SK-N-SH (cell line): ENCODE results near the gene CELSR1. TPM values are rescaled to one million over a fixed set of nuclear protein-coding genes. Genes with fewer than 3 reads are reported as not detected.

Experiments used
- CTCF ChIA-PET: fragments of 300-600, 350-600 bp; formaldehyde crosslinking; extraction: SDS; loops from one replicate; lab custom pipeline; 2021; lab: Yijun Ruan, JAX
- POLR2A ChIA-PET: fragments of 350-600 bp; sonication (Branson Sonifier 250); formaldehyde crosslinking; extraction: SDS; loops from one replicate; lab custom pipeline; 2020; ENCODE audit warnings: antibody characterized with exemption, inconsistent platforms; lab: Yijun Ruan, JAX
- DNase-seq: peaks from one replicate; pipeline ENCODE4 v3.0.0; 2012
- H2AFZ ChIP-seq: fragments of 200-600 bp; sonication (generic); 2 replicates; pipeline ENCODE4 v1.8.1; 2016; ENCODE audit warnings: antibody characterized with exemption, mild to moderate bottlenecking, low read depth
- H3F3A ChIP-seq: fragments of 200-600 bp; sonication (generic); replicated peaks from 2 replicates; pipeline ENCODE3; 2016; ENCODE audit warnings: antibody characterized with exemption, mild to moderate bottlenecking; ENCODE audit not compliant: insufficient read depth
- H3K27ac ChIP-seq, 2 experiments: fragments of 200-500 bp in 1 of 2; fragments of 200-600 bp in 1 of 2; sonication (Bioruptor generic) in 1 of 2; sonication (generic), shearing (Covaris generic) in 1 of 2; 2 replicates each; pipeline versions ENCODE4 v1.5.1 to v1.6.1; 2014 to 2016; ENCODE audit warnings: low read depth in 2 of 2, inconsistent platforms in 1 of 2, low read length in 1 of 2, mild to moderate bottlenecking in 1 of 2, mixed read lengths in 1 of 2
- H3K27me3 ChIP-seq: fragments of 200-600 bp; sonication (generic), shearing (Covaris generic); 2 replicates; pipeline ENCODE4 v1.6.1; 2016; ENCODE audit warnings: mixed run types; ENCODE audit not compliant: insufficient read depth
- H3K36me3 ChIP-seq, 2 experiments: fragments of 200-500 bp in 1 of 2; fragments of 200-600 bp in 1 of 2; sonication (Bioruptor generic) in 1 of 2; sonication (generic) in 1 of 2; replicated peaks in 1 of 2; 2 replicates each; pipeline versions ENCODE3 to v1.5.1; 2014 to 2016; ENCODE audit warnings: low read length in 1 of 2, mild to moderate bottlenecking in 1 of 2; ENCODE audit not compliant: insufficient read depth in 2 of 2, control insufficient read depth in 1 of 2
- H3K4me1 ChIP-seq, 2 experiments: fragments of 200-500 bp in 1 of 2; fragments of 200-600 bp in 1 of 2; sonication (Bioruptor generic) in 1 of 2; sonication (generic), shearing (Covaris generic) in 1 of 2; 2 replicates each; pipeline versions ENCODE4 v1.5.1 to v1.6.1; 2014 to 2016; ENCODE audit warnings: low read depth in 1 of 2, low read length in 1 of 2, mixed run types in 1 of 2; ENCODE audit not compliant: insufficient read depth in 2 of 2, control insufficient read depth in 1 of 2
- H3K4me2 ChIP-seq: fragments of 200-600 bp; sonication (generic), shearing (Covaris generic); 2 replicates; pipeline ENCODE4 v1.6.1; 2017; ENCODE audit warnings: mixed run types
- H3K4me3 ChIP-seq, 2 experiments: fragments of 200-500 bp in 1 of 2; fragments of 200-600 bp in 1 of 2; sonication (Bioruptor generic) in 1 of 2; sonication (generic), shearing (Covaris generic) in 1 of 2; 2 replicates each; pipeline versions ENCODE4 v1.5.1 to v1.8.1; 2014 to 2016; ENCODE audit warnings: low read depth in 2 of 2, inconsistent platforms in 1 of 2, low read length in 1 of 2, mild to moderate bottlenecking in 1 of 2, mixed read lengths in 1 of 2, moderate library complexity in 1 of 2
- H3K79me2 ChIP-seq: fragments of 200-600 bp; sonication (generic); 2 replicates; pipeline ENCODE4 v1.8.1; 2017; ENCODE audit warnings: mild to moderate bottlenecking; ENCODE audit not compliant: insufficient read depth
- H3K9ac ChIP-seq: fragments of 200-600 bp; sonication (generic); 2 replicates; pipeline ENCODE4 v1.6.1; 2017; ENCODE audit warnings: mixed run types
- H3K9me2 ChIP-seq: fragments of 200-600 bp; sonication (generic); 2 replicates; pipeline ENCODE4 v1.6.1; 2017; ENCODE audit warnings: mixed run types
- H3K9me3 ChIP-seq: fragments of 200-600 bp; sonication (generic); 2 replicates; pipeline ENCODE4 v1.6.1; 2017; ENCODE audit warnings: mixed run types, mild to moderate bottlenecking, moderate library complexity
- H4K20me1 ChIP-seq: fragments of 200-600 bp; sonication (generic); 2 replicates; pipeline ENCODE4 v1.6.1; 2017; ENCODE audit warnings: mild to moderate bottlenecking, mixed run types; ENCODE audit not compliant: insufficient read depth
- CTCF ChIP-seq: fragments of 200-600 bp; sonication (generic); IDR thresholded peaks from 2 replicates; pipeline ENCODE4 v1.6.1; 2017; ENCODE audit warnings: antibody characterized with exemption, mild to moderate bottlenecking, moderate library complexity
- EZH2phosphoT487 ChIP-seq: fragments of 200-600 bp; sonication (generic); IDR thresholded peaks from 2 replicates; pipeline ENCODE4 v1.6.1; 2017; ENCODE audit warnings: low read depth, mixed run types, mild to moderate bottlenecking, antibody characterized with exemption, moderate library complexity, borderline replicate concordance
- GABPA ChIP-seq: IDR thresholded peaks from 2 replicates; pipeline ENCODE4 v1.4.0; 2012; ENCODE audit warnings: low read depth, mild to moderate bottlenecking
- JUND ChIP-seq: IDR thresholded peaks from 2 replicates; pipeline ENCODE4 v1.4.0; 2012
- NFIC ChIP-seq: IDR thresholded peaks from 2 replicates; pipeline ENCODE4 v1.4.0; 2012; ENCODE audit warnings: borderline replicate concordance
- NRF1 ChIP-seq: IDR thresholded peaks from 2 replicates; pipeline ENCODE4 v1.6.1; 2012; ENCODE audit warnings: low read depth, mild to moderate bottlenecking, low read length
- RAD21 ChIP-seq: IDR thresholded peaks from 2 replicates; pipeline ENCODE4 v1.6.1; 2012; ENCODE audit warnings: mild to moderate bottlenecking, low read length
- RCOR1 ChIP-seq: fragments of 150-350 bp; IDR thresholded peaks from 2 replicates; pipeline ENCODE4 v1.6.1; 2017; ENCODE audit warnings: antibody characterized with exemption, low read length
- SMC3 ChIP-seq: IDR thresholded peaks from 2 replicates; pipeline ENCODE4 v1.6.1; 2012; ENCODE audit warnings: low read depth, low read length, improper control_type of control experiment
- TEAD4 ChIP-seq: IDR thresholded peaks from 2 replicates; pipeline ENCODE4 v1.4.0; 2012; ENCODE audit warnings: mild to moderate bottlenecking, borderline replicate concordance; ENCODE audit not compliant: insufficient read depth
- USF2 ChIP-seq: fragments of 150-350 bp; IDR thresholded peaks from 2 replicates; pipeline ENCODE4 v1.6.1; 2017; ENCODE audit warnings: antibody characterized with exemption, low read length, low read depth, borderline replicate concordance
- WGBS: methylation state at CpG from one replicate; pipeline ENCODE4 v1.1.6; 2017; ENCODE audit warnings: low lambda C conversion rate; 5-methylcytosine and 5-hydroxymethylcytosine counted together
- polyA plus RNA-seq, 3 experiments: library from polyadenylated mRNA; depleted of rRNA; stranded (reverse); fragments of >200 nt; gene quantifications; 2 replicates each; pipeline ENCODE4 v1.2.3, GENCODE V29; 2012

Gene CELSR1
- polyA plus RNA-seq, 1 of the 3 experiments (the other 2 are of a cell fraction): 5.0 TPM

- H3K9ac ChIP-seq: no peak overlapping the region
- H3K36me3 ChIP-seq: no peaks in the 10 kb centered on the region
- H3K9me3 ChIP-seq: no peaks in the 10 kb centered on the region
- H2AFZ ChIP-seq: no peak overlapping the region
- no peak overlapping the region for H3K27ac ChIP-seq
- no peaks in the 10 kb centered on the region for H3K27me3 ChIP-seq
- no peaks in the 10 kb centered on the region for H4K20me1 ChIP-seq
- no peaks in the 10 kb centered on the region; a peak in 1 of 4 replicates for H3K4me1 ChIP-seq
- DNase-seq: no peak
- TF ChIP-seq RCOR1 (no peak), GABPA (no peak), EZH2phosphoT487 (no peak), NFIC (no peak), TEAD4 (no peak), NRF1 (no peak)
- TF ChIP-seq, all 33 proteins: peak for 0
- Histone ChIP-seq H3F3A (no peaks in the 10 kb centered on the region), H3K79me2 (no peaks in the 10 kb centered on the region), H3K4me3 (no peak overlapping the region), H3K9me2 (no peaks in the 10 kb centered on the region), H3K4me2 (no peak overlapping the region)
- ChIA-PET POLR2A (no interaction called here), CTCF (interaction anchor here (0.8 to 3.2 kb wide), 25 partner anchors 10 to 302 kb away, joined by 3 to 105 read pairs (median 7); no protein-coding TSS in a partner anchor)
- 58% methylated on average over 12 of the region's 12 CpGs for WGBS
Observed at GRCh38 chr22:46368422-46368821, 169.0 kb downstream of the CELSR1 start.

- H4K20me1 ChIP-seq: no peaks in the 10 kb centered on the region
- H3K9ac ChIP-seq: no peak overlapping the region
- ChIA-PET CTCF (interaction anchor here (0.7 to 3.2 kb wide), 42 partner anchors 8 to 303 kb away, joined by 3 to 105 read pairs (median 5); no protein-coding TSS in a partner anchor), POLR2A (interaction anchor here (0.7 kb wide), 1 partner anchor 121 kb away, joined by 3 read pairs; no protein-coding TSS in a partner anchor)
- H3F3A ChIP-seq: no peaks in the 10 kb centered on the region
- TF ChIP-seq CTCF: peak; percentile 73
- peak; percentile 66 for TF ChIP-seq RAD21
- TF ChIP-seq JUND: no peak
- no peak for TF ChIP-seq USF2
- peak; percentile 89 for TF ChIP-seq SMC3
- peak; percentile 87 for DNase-seq
- H3K4me1 ChIP-seq: no peaks in the 10 kb centered on the region; a peak in 1 of 4 replicates
- WGBS: 53% methylated on average over 17 of the region's 19 CpGs
- H3K9me3 ChIP-seq: no peaks in the 10 kb centered on the region
- no peak overlapping the region for H3K4me3 ChIP-seq
- no peak overlapping the region for H2AFZ ChIP-seq
- H3K27ac ChIP-seq: no peak overlapping the region
- H3K79me2 ChIP-seq: no peaks in the 10 kb centered on the region
- no peaks in the 10 kb centered on the region for H3K27me3 ChIP-seq
- H3K9me2 ChIP-seq: no peaks in the 10 kb centered on the region
- H3K36me3 ChIP-seq: no peaks in the 10 kb centered on the region
- H3K4me2 ChIP-seq: no peak overlapping the region
Observed at GRCh38 chr22:46367707-46368191, 169.7 kb downstream of the CELSR1 start.
